RWPE1 (cell line): ENCODE results near the gene PDE3A.

Experiments used
- CTCF ChIA-PET: fragments of 350-600 bp; sonication (Branson Sonifier 250); formaldehyde crosslinking; extraction: SDS; loops from one replicate; lab custom pipeline; 2021; lab: Yijun Ruan, JAX
- POLR2A ChIA-PET: fragments of 400-600 bp; formaldehyde crosslinking; extraction: SDS; loops from one replicate; lab custom pipeline; 2020; ENCODE audit warnings: antibody characterized with exemption; ENCODE audit not compliant: low non-redundant PET; lab: Yijun Ruan, JAX
- DNase-seq: peaks from one replicate; pipeline ENCODE4 v3.0.0; 2012; ENCODE audit warnings: low spot score
- H3K27ac ChIP-seq: fragments of 450-650 bp; 2 replicates; pipeline ENCODE4 v1.5.1; 2017
- TF ChIP-seq, protein P1 (sequence below): fragments of 450-650 bp; conservative IDR thresholded peaks from 2 replicates; pipeline ENCODE4 v1.5.1; 2017; ENCODE audit warnings: low read depth, mild to moderate bottlenecking

Gene PDE3A

DNA sequence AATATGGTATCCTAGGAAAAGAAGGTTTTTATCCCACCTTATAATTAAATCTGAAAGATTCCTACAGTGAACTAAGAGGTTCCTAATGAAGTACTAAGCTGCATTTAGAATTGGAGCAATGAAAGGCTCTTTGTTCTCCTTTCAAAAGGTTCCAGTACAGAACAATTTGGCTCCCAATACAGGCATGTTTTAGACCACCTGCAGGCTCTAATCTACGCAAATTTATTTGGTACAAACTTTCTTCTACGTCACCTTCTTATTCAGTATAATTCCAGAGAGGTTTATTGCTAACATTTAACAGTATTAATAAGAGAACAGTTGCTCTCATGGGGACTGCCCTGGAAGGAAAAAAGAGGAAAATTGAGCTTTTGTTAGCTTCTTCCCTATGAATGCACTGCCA is 289.2 kb downstream of the PDE3A start:
- ChIA-PET CTCF (no interaction called here), POLR2A (no interaction called here)
- no peak for DNase-seq
- TF ChIP-seq, protein P1, sequence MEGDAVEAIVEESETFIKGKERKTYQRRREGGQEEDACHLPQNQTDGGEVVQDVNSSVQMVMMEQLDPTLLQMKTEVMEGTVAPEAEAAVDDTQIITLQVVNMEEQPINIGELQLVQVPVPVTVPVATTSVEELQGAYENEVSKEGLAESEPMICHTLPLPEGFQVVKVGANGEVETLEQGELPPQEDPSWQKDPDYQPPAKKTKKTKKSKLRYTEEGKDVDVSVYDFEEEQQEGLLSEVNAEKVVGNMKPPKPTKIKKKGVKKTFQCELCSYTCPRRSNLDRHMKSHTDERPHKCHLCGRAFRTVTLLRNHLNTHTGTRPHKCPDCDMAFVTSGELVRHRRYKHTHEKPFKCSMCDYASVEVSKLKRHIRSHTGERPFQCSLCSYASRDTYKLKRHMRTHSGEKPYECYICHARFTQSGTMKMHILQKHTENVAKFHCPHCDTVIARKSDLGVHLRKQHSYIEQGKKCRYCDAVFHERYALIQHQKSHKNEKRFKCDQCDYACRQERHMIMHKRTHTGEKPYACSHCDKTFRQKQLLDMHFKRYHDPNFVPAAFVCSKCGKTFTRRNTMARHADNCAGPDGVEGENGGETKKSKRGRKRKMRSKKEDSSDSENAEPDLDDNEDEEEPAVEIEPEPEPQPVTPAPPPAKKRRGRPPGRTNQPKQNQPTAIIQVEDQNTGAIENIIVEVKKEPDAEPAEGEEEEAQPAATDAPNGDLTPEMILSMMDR: no peak
- H3K27ac ChIP-seq: no peak overlapping the region

DNA sequence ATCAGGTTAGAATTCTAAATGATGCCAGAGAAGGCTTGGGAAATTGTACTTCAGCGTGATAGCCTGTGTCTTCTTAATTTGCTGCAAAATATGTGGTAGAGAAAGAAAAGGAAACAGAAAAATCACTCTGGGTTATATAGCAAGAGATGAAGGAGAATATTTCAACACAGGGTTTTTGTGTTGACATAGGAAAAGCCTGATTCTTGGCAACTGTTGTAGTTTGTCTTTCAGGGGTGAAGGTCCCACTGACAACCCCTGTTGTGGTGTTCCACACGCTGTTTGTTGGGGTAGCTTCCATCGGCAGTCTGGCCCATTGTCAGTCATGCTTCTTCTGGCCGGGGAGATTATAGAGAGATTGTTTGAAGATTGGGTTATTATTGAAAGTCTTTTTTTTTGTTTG is 313.0 kb downstream of the PDE3A start:
- TF ChIP-seq, protein P1: no peak
- H3K27ac ChIP-seq: no peak overlapping the region
- POLR2A ChIA-PET: no interaction called here
- no peak for DNase-seq
- CTCF ChIA-PET: interaction anchor here (0.7 kb wide), 1 partner anchor 1335 kb away, joined by 3 read pairs; no protein-coding TSS in a partner anchor

DNA sequence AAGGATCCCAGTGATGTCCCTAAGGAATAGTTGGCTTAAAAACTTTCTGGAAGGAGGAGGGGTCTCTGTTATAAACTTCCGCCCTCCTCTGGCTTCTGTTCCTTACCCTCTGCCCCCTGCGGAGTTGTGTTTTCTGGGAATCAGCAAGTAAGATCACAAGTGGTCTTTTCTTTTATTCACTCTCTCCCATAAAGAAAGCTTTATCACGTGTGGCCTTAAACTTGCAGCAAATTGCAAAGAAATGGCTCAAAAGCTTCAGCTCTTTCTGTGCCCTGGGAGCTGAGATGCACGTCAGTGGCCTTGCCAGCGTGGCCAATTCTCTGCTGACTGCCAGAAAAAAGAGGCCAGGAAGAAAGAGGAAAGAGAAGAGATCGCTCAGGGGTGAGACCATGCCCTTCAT is 326.9 kb downstream of the PDE3A start, which contains the start of gene SLCO1C1:
TSS of gene SLCO1C1 (plus strand) at position 101 of the 400 bp plus-strand sequence. CDS start 4,245 bp downstream, outside the sequence.
- CTCF ChIA-PET: no interaction called here
- TF ChIP-seq, protein P1: no peak
- no peak for DNase-seq
- H3K27ac ChIP-seq: no peak within 1 kb of the TSS
- POLR2A ChIA-PET: no interaction called here

GRCh38 chr12:20696181-20696905 is 328.0 kb downstream of the PDE3A start:
- H3K27ac ChIP-seq: no peak overlapping the region
- TF ChIP-seq, protein P1: no peak
- ChIA-PET POLR2A (no interaction called here), CTCF (no interaction called here)
- DNase-seq: no peak

DNA sequence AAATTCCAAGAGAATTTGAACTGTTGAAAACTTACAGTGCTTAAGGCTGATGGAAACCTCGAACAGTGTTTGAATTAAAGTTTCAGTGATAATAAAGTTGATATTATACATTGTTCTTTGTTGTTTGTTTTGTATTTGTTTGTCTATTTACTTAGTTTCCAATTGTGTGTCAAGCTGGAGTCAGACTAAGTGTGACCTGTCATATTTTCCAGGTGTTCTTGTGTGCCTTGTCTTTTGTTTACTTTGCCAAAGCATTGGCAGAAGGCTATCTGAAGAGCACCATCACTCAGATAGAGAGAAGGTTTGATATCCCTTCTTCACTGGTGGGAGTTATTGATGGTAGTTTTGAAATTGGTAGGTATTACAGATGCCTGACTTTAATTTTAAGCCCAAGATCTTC is 332.8 kb downstream of the PDE3A start:
- CTCF ChIA-PET: no interaction called here
- no peak overlapping the region for H3K27ac ChIP-seq
- TF ChIP-seq, protein P1: no peak
- DNase-seq: no peak
- POLR2A ChIA-PET: no interaction called here

DNA sequence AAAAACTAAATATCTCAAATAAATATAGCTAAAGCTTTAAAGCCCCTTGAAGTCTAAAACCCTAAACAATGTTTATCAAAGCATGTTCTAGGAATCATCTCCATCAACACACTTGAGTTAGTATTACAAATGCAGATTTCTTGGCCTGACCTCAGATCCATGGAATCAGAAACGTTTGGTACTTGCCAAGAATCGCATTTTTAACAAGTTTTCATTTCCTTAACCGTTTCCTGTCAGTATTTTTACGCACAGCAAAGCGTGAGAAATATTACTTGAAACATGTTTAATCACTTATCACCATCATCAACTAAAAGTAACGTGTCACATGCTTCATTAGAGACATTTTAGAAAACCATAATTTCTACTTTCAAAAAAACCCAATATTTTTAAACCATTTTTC is 336.5 kb downstream of the PDE3A start:
- CTCF ChIA-PET: interaction anchor here (0.6 kb wide), 2 partner anchors 103 to 139 kb away, joined by 3 to 7 read pairs; no protein-coding TSS in a partner anchor

More for the DNA sequence above, 336.5 kb downstream of the PDE3A start:
- TF ChIP-seq, protein P1: no peak
- H3K27ac ChIP-seq: no peak overlapping the region
- POLR2A ChIA-PET: no interaction called here
- DNase-seq: no peak
